Glutamatergic neuron (in vitro differentiated cells): Measurements from ENCODE around the gene PRMT5. TPM values are rescaled to one million over a fixed set of nuclear protein-coding genes. Genes with fewer than 3 reads are reported as not detected.
"Not testable (repeated sequence)": the region's sequence is repeated elsewhere in the genome, so short reads cannot be mapped to it uniquely, and the experiment has no call there.

Source experiments
- DNase-seq: peaks from one replicate; pipeline ENCODE4 v3.0.0; 2022
- H3K27ac Mint-ChIP-seq: one replicate; pipeline ENCODE4 v1.8.0; 2020; ENCODE audit warnings: mild to moderate bottlenecking, mixed read lengths, inconsistent platforms; ENCODE audit not compliant: unreplicated experiment
- H3K27me3 Mint-ChIP-seq: one replicate; pipeline ENCODE4 v1.8.0; 2020; ENCODE audit warnings: mild to moderate bottlenecking, moderate library complexity, mixed read lengths, inconsistent platforms; ENCODE audit not compliant: unreplicated experiment
- H3K36me3 Mint-ChIP-seq: one replicate; pipeline ENCODE4 v1.8.0; 2020; ENCODE audit warnings: mild to moderate bottlenecking, mixed read lengths, inconsistent platforms; ENCODE audit not compliant: unreplicated experiment
- H3K4me1 Mint-ChIP-seq: one replicate; pipeline ENCODE4 v1.8.0; 2020; ENCODE audit warnings: mild to moderate bottlenecking, low read depth, mixed read lengths, inconsistent platforms; ENCODE audit not compliant: unreplicated experiment
- H3K4me3 Mint-ChIP-seq: one replicate; pipeline ENCODE4 v1.8.0; 2020; ENCODE audit warnings: mild to moderate bottlenecking, mixed read lengths, inconsistent platforms; ENCODE audit not compliant: unreplicated experiment
- H3K9me3 Mint-ChIP-seq: one replicate; pipeline ENCODE4 v1.8.0; 2020; ENCODE audit warnings: mild to moderate bottlenecking, moderate library complexity, mixed read lengths, inconsistent platforms; ENCODE audit not compliant: unreplicated experiment
- total RNA-seq: library from RNA; stranded (reverse); fragmentation: NEBNext Ultra II Directional; extraction: Animal tissue kit (Norgen Biotek cat#: 25700); gene quantifications from one replicate; pipeline ENCODE4 v1.2.1, GENCODE V29; 2021; ENCODE audit not compliant: unreplicated experiment
- TF ChIP-seq, protein P1 (sequence below): fragments of 200-600 bp; sonication (generic); IDR thresholded peaks from one replicate; pipeline ENCODE4 v1.5.0; 2021; ENCODE audit not compliant: partially characterized antibody, unreplicated experiment

The PRMT5 gene
- total RNA-seq, 1 donor from 2014 or later, result 54.6 TPM

DNA sequence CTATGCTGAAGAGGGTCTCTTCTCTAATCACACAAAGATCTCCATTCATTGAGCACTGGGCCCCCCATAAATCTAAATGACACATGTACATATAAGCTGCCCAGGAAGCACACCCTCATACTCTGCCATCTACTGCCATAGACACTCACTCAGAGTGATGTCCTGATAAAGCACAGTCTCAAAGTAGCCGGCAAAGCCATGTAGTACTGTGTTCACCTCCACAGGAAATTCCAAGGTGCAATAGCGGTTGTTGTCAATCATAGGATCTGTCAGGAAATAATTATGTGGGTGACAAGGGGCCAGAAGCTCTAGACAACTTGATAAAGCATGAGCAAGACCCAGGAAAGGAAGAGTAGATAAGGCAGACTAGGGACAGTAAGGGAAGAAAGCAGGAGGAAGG is 6.9 kb downstream of the PRMT5 start:
- H3K9me3 Mint-ChIP-seq, result peaks cover 13% of the 10 kb centered on the region
- H3K27ac Mint-ChIP-seq, result no peak overlapping the region
- peaks cover 4% of the 10 kb centered on the region for H3K4me1 Mint-ChIP-seq
- H3K27me3 Mint-ChIP-seq, result peaks cover 13% of the 10 kb centered on the region
- H3K36me3 Mint-ChIP-seq, result no peaks in the 10 kb centered on the region
- TF ChIP-seq, protein P1, sequence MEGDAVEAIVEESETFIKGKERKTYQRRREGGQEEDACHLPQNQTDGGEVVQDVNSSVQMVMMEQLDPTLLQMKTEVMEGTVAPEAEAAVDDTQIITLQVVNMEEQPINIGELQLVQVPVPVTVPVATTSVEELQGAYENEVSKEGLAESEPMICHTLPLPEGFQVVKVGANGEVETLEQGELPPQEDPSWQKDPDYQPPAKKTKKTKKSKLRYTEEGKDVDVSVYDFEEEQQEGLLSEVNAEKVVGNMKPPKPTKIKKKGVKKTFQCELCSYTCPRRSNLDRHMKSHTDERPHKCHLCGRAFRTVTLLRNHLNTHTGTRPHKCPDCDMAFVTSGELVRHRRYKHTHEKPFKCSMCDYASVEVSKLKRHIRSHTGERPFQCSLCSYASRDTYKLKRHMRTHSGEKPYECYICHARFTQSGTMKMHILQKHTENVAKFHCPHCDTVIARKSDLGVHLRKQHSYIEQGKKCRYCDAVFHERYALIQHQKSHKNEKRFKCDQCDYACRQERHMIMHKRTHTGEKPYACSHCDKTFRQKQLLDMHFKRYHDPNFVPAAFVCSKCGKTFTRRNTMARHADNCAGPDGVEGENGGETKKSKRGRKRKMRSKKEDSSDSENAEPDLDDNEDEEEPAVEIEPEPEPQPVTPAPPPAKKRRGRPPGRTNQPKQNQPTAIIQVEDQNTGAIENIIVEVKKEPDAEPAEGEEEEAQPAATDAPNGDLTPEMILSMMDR, result no peak
- H3K4me3 Mint-ChIP-seq, result no peak overlapping the region
- no peak for DNase-seq

DNA sequence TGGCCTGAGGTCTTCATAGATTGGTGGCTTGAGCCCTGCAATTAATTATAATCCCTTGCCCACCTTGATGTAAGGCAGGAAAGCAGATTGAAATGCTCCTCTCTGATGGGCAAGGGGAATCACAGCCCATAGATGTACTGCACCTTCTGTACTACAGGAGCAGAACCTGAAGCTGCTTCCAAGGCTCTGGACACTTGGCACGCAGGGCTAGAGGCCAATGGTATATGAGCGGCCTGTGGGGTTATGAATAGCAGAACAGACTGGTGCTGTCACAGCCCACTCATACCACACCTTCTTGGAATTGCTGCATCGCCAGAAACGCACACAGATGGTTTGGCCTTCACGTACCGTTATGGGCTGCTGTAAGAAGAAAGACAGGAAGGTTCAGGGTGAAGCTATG is 8.5 kb downstream of the PRMT5 start:
- TF ChIP-seq, protein P1, result no peak
- Mint-ChIP-seq H3K4me3 (no peak overlapping the region), H3K9me3 (peaks cover 9% of the 10 kb centered on the region), H3K27me3 (peaks cover 13% of the 10 kb centered on the region), H3K4me1 (peaks cover 4% of the 10 kb centered on the region), H3K36me3 (no peaks in the 10 kb centered on the region), H3K27ac (no peak overlapping the region)
- DNase-seq, result no peak

DNA sequence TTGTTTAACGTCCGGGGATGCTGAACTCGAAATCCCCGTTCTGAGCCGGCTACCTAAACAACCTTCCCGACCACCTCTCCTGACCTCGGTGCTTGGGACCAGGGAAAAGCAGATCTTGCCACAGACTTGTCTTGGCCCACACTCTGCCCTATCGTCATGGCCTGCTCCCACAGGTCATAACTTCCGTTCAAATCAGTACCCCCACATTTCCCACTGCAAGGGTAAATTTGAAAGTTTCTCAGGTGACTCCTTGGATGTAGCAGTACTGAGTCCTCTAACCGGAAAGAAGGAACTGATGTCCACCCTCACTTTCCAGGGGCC is 9.6 kb downstream of the PRMT5 start:
- peak overlapping the region; percentile 98 for H3K4me3 Mint-ChIP-seq
- H3K4me1 Mint-ChIP-seq, result peaks cover 4% of the 10 kb centered on the region
- no peak for DNase-seq
- H3K36me3 Mint-ChIP-seq, result no peaks in the 10 kb centered on the region
- H3K9me3 Mint-ChIP-seq, result peaks cover 9% of the 10 kb centered on the region
- H3K27ac Mint-ChIP-seq, result peak overlapping the region; percentile 100
- H3K27me3 Mint-ChIP-seq, result peaks cover 10% of the 10 kb centered on the region
- TF ChIP-seq, protein P1, result no peak

DNA sequence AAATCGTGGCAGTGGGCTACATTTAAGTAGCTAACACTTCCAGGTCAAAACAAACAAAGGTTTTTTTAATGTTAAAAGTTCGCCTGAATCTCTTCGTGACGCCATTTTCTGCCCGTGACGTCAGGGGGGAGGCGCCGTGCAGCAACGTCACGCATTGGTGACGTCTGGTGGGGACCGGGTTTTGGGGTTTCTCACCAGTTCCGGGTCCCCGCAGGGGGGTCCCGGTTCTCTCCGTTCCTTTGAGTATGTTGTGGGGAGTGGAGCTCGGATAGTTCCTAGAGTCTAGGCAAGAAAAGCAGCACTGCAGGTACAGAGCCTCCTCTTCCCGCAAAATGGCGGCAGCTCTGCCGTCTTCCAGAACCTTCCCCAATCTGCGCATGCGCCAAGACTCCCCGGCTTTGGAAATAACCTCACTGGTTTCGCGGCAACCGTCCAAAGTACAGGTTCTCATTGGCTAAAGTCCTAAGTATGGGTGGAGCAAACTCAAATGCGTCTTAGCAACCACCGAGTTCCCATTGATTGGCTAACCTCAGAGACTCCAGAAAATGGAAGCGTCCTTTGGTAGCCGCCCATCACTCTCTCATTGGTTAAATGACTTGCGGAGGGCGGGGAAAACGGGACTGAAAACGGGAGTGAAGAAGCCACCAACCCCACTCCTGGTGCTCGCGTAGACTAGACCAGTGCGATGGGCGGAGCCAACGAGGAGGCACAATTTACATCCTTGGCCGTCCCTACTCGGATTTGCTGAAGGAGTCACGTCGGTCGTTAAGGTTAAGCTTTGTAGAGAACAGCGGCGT is 10.2 kb downstream of the PRMT5 start, which contains the start of gene RBM23:
RBM23 (minus strand) TSS at position 346 of the 797 bp plus-strand sequence.
- H3K27me3 Mint-ChIP-seq, result peaks cover 10% of the 10 kb centered on the region
- H3K4me1 Mint-ChIP-seq, result peaks cover 4% of the 10 kb centered on the region
- H3K9me3 Mint-ChIP-seq, result peaks cover 9% of the 10 kb centered on the region
- peak within 1 kb of the TSS; percentile 100 for H3K27ac Mint-ChIP-seq
- peak within 1 kb of the TSS; percentile 98 for H3K4me3 Mint-ChIP-seq
- DNase-seq, result peak; percentile 100
- TF ChIP-seq, protein P1, result no peak
- no peaks in the 10 kb centered on the region for H3K36me3 Mint-ChIP-seq

DNA sequence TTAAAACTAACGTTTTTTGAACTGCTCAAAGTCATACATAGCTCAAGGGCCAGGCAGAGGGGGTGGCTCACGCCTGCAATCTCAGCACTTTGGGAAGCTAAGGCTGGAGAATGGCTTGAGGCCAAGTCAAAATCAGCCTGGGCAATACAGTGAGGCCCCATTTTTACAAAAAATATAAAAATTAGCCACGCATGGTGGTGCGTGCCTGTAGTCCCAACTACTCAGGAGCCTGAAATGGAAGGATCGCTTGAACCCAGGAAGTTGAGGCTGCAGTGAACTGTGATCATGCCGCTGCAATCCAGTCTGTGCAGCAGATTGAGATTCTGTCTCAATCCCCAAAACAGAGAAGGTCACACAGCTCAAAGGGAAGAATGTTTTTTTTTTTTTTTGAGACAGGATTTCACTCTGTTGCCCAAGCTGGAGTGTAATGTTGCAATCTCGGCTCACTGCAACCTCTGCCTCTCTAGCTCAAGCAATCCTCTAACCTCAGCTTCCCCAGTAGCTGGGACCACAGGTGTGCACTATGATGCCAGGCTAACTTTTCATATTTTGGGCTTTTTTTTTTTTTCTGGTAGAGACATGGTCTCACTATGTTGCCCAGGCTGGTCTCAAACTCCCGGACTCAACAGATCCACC is 13.2 kb downstream of the PRMT5 start:
- no peak for DNase-seq
- TF ChIP-seq, protein P1, result no peak
- H3K9me3 Mint-ChIP-seq, result peaks cover 9% of the 10 kb centered on the region
- H3K27me3 Mint-ChIP-seq, result peaks cover 10% of the 10 kb centered on the region
- H3K36me3 Mint-ChIP-seq, result no peaks in the 10 kb centered on the region
- H3K4me1 Mint-ChIP-seq, result peaks cover 4% of the 10 kb centered on the region
- H3K4me3 Mint-ChIP-seq, result no peak overlapping the region
- no peak overlapping the region for H3K27ac Mint-ChIP-seq

DNA sequence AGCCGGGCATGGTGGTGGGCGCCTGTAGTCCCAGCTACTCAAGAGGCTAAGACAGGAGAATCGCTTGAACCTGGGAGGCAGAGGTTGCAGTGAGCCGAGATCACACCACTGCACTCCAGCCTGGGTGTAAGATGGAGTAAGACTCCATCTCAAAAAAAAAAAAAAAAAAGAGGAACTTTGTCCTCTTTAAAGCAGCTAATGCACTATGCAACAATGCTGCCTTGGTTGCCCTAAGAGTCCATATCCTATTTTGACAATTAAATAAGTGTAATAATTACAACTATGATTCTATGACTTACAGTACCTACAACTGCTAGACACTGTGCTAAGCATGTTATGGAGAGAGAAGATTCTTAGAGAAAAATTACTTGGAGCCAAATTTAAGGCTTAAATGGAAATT is 14.3 kb downstream of the PRMT5 start:
- H3K27me3 Mint-ChIP-seq, H3K4me3 Mint-ChIP-seq, DNase-seq, H3K9me3 Mint-ChIP-seq, H3K27ac Mint-ChIP-seq, H3K4me1 Mint-ChIP-seq, H3K36me3 Mint-ChIP-seq: not testable (repeated sequence)
